Activated CD8-positive, alpha-beta T cell treated with anti-CD3 and anti-CD28 coated beads for 36 hours (primary cell): ENCODE measurements around the gene DSN1. TPM values are rescaled to one million over a fixed set of nuclear protein-coding genes. Genes with fewer than 3 reads are reported as not detected.

Experiments used
- ATAC-seq: fragments of 200-7000 bp; cut with Tn5 transposase; one replicate; pipeline ENCODE4 v1.10.0; 2021; ENCODE audit warnings: mild to moderate bottlenecking, moderate library complexity
- CTCF ChIA-PET: fragments of 350-600 bp; sonication (Branson Sonifier 250); formaldehyde crosslinking; loops from one replicate; lab custom pipeline; 2021; ENCODE audit warnings: antibody characterized with exemption; lab: Charles Lee
- POLR2A ChIA-PET: fragments of 350-600 bp; sonication (Branson Sonifier 250); formaldehyde crosslinking; loops from one replicate; lab custom pipeline; 2021; ENCODE audit warnings: antibody characterized with exemption; lab: Charles Lee
- DNase-seq: peaks from one replicate; pipeline ENCODE4 v3.0.0-alpha.2; 2020
- H3K27ac Mint-ChIP-seq: one replicate; pipeline ENCODE4 v1.8.0; 2021; ENCODE audit warnings: mild to moderate bottlenecking, mixed read lengths
- H3K27me3 Mint-ChIP-seq: one replicate; pipeline ENCODE4 v1.8.0; 2021; ENCODE audit warnings: mixed read lengths
- H3K36me3 Mint-ChIP-seq: one replicate; pipeline ENCODE4 v1.8.0; 2021; ENCODE audit warnings: low read depth, mixed read lengths
- H3K4me1 Mint-ChIP-seq: one replicate; pipeline ENCODE4 v1.8.0; 2021; ENCODE audit warnings: low read depth, mixed read lengths
- H3K4me3 Mint-ChIP-seq: one replicate; pipeline ENCODE4 v1.8.0; 2021; ENCODE audit warnings: mild to moderate bottlenecking, moderate library complexity, mixed read lengths
- H3K9me3 Mint-ChIP-seq: one replicate; pipeline ENCODE4 v1.8.0; 2021; ENCODE audit warnings: mixed read lengths
- CTCF ChIP-seq: fragments of 200-600 bp; IDR thresholded peaks from one replicate; pipeline ENCODE4 v1.8.0; 2022; ENCODE audit warnings: antibody characterized with exemption, mild to moderate bottlenecking
- intact Hi-C: fragments of 100-400 bp; cut with micrococcal nuclease; formaldehyde crosslinking; loops from one replicate; pipeline ENCODE4 v1.10.0; 2022
- total RNA-seq, 2 experiments: library from RNA; stranded (reverse); gene quantifications; one replicate each; pipeline ENCODE4 v1.2.3, GENCODE V29; 2021

Gene DSN1
- total RNA-seq, 2 experiments from 2014 or later, result 21.6 to 23.9 TPM

GRCh38 chr20:36768768-36769430 is 4.7 kb downstream of the DSN1 start:
- Mint-ChIP-seq H3K9me3 (no peaks in the 10 kb centered on the region), H3K4me1 (peaks cover 10% of the 10 kb centered on the region), H3K27ac (no peak overlapping the region), H3K36me3 (peaks cover 6% of the 10 kb centered on the region), H3K27me3 (no peaks in the 10 kb centered on the region), H3K4me3 (no peak overlapping the region)
- intact Hi-C loops, result no loop called here
- TF ChIP-seq CTCF, result no peak
- ATAC-seq (no peak), DNase-seq (no peak)
- ChIA-PET POLR2A (no interaction called here), CTCF (interaction anchor here (1.1 to 1.5 kb wide), 5 partner anchors 13 to 40 kb away, joined by 3 to 9 read pairs (median 4); no protein-coding TSS in a partner anchor)

GRCh38 chr20:36761125-36761524 is 12.4 kb downstream of the DSN1 start:
- H3K4me1 Mint-ChIP-seq, result peaks cover 5% of the 10 kb centered on the region
- H3K27ac Mint-ChIP-seq, result no peak overlapping the region
- ChIA-PET CTCF (no interaction called here), POLR2A (no interaction called here)
- no peak overlapping the region for H3K4me3 Mint-ChIP-seq
- intact Hi-C loops, result no loop called here
- peaks cover 18% of the 10 kb centered on the region for H3K36me3 Mint-ChIP-seq
- H3K27me3 Mint-ChIP-seq, result no peaks in the 10 kb centered on the region
- ATAC-seq, result no peak
- DNase-seq, result no peak
- TF ChIP-seq CTCF, result no peak
- H3K9me3 Mint-ChIP-seq, result no peaks in the 10 kb centered on the region

- ATAC-seq (no peak), DNase-seq (no peak)
- peaks cover 19% of the 10 kb centered on the region for H3K36me3 Mint-ChIP-seq
- ChIA-PET POLR2A (no interaction called here), CTCF (no interaction called here)
- H3K27me3 Mint-ChIP-seq, result no peaks in the 10 kb centered on the region
- no peak overlapping the region for H3K4me3 Mint-ChIP-seq
- H3K27ac Mint-ChIP-seq, result no peak overlapping the region
- intact Hi-C loops, result no loop called here
- no peaks in the 10 kb centered on the region for H3K9me3 Mint-ChIP-seq
- peaks cover 5% of the 10 kb centered on the region for H3K4me1 Mint-ChIP-seq
- no peak for TF ChIP-seq CTCF
These were observed 12.9 kb downstream of the DSN1 start for GRCh38 chr20:36760647-36761046.

GRCh38 chr20:36758276-36758675 is 15.3 kb downstream of the DSN1 start:
- ChIA-PET POLR2A (interaction anchor here (0.9 kb wide), 1 partner anchor 8 kb away, joined by 4 read pairs; no protein-coding TSS in a partner anchor), CTCF (interaction anchor here (0.9 kb wide), 1 partner anchor 50 kb away, joined by 3 read pairs; no protein-coding TSS in a partner anchor)
- Mint-ChIP-seq H3K9me3 (no peaks in the 10 kb centered on the region), H3K4me1 (peaks cover 5% of the 10 kb centered on the region), H3K4me3 (no peak overlapping the region), H3K36me3 (peaks cover 33% of the 10 kb centered on the region), H3K27me3 (no peaks in the 10 kb centered on the region), H3K27ac (no peak overlapping the region)
- ATAC-seq (no peak), DNase-seq (no peak)
- intact Hi-C loops, result no loop called here
- no peak for TF ChIP-seq CTCF

- no peaks in the 10 kb centered on the region for H3K9me3 Mint-ChIP-seq
- no peak overlapping the region for H3K4me3 Mint-ChIP-seq
- peaks cover 5% of the 10 kb centered on the region for H3K4me1 Mint-ChIP-seq
- ChIA-PET POLR2A (interaction anchor here (0.7 to 0.8 kb wide), 2 partner anchors 10 to 94 kb away, joined by 3 read pairs; partner anchors contain the start of gene NDRG3), CTCF (interaction anchor here (1.2 to 3.5 kb wide), 6 partner anchors 10 to 144 kb away, joined by 3 to 20 read pairs (median 8); partner anchors contain the start of gene NDRG3)
- no peaks in the 10 kb centered on the region for H3K27me3 Mint-ChIP-seq
- H3K27ac Mint-ChIP-seq, result no peak overlapping the region
- intact Hi-C loops, result no loop called here
- H3K36me3 Mint-ChIP-seq, result peaks cover 44% of the 10 kb centered on the region
- DNase-seq, result no peak
- no peak for TF ChIP-seq CTCF
- ATAC-seq, result no peak
These were observed 17.1 kb downstream of the DSN1 start for GRCh38 chr20:36756496-36756895.
